Muscle layer of colon (tissue), 2 donors: ENCODE results near the gene LYRM1.
"Not testable (repeated sequence)": the region's sequence is repeated elsewhere in the genome, so short reads cannot be mapped to it uniquely, and the experiment has no call there.

Experiments
- H3K27ac ChIP-seq: one replicate; pipeline ENCODE4 v1.7.0; 2013; ENCODE audit warnings: low read depth, mild to moderate bottlenecking, low read length, moderate library complexity
- H3K27me3 ChIP-seq, 2 donors: one replicate each; pipeline ENCODE4 v1.7.0; 2013; ENCODE audit warnings: low read length in 2 of 2, mild to moderate bottlenecking in 2 of 2; ENCODE audit not compliant: insufficient read depth in 2 of 2, control insufficient read depth in 1 of 2
- H3K36me3 ChIP-seq: one replicate; pipeline ENCODE4 v1.7.0; 2013; ENCODE audit warnings: mild to moderate bottlenecking, low read length; ENCODE audit not compliant: insufficient read depth
- H3K4me1 ChIP-seq: one replicate; pipeline ENCODE4 v1.7.0; 2013; ENCODE audit warnings: mild to moderate bottlenecking, low read length; ENCODE audit not compliant: insufficient read depth
- H3K4me3 ChIP-seq, 2 donors: one replicate each; pipeline ENCODE4 v1.7.0; 2013; ENCODE audit warnings: low read length in 2 of 2, low read depth in 1 of 2, mild to moderate bottlenecking in 1 of 2, moderate library complexity in 1 of 2
- H3K9ac ChIP-seq: one replicate; pipeline ENCODE4 v1.7.0; 2013; ENCODE audit warnings: low read length
- H3K9me3 ChIP-seq: one replicate; pipeline ENCODE4 v1.7.0; 2013; ENCODE audit warnings: mild to moderate bottlenecking, low read length
- donor health status: abdominal sarcoma.
- donor health status: Adenocarcinoma of cecum.

Gene LYRM1

GRCh38 chr16:20942256-20942655 is 41.7 kb downstream of the LYRM1 start:
- H3K4me3 ChIP-seq = no peak overlapping the region
- no peak overlapping the region for H3K9ac ChIP-seq
- H3K27me3 ChIP-seq = no peaks in the 10 kb centered on the region
- no peaks in the 10 kb centered on the region for H3K4me1 ChIP-seq
- H3K27ac ChIP-seq = no peak overlapping the region
- no peaks in the 10 kb centered on the region for H3K9me3 ChIP-seq
- H3K36me3 ChIP-seq = no peaks in the 10 kb centered on the region

DNA sequence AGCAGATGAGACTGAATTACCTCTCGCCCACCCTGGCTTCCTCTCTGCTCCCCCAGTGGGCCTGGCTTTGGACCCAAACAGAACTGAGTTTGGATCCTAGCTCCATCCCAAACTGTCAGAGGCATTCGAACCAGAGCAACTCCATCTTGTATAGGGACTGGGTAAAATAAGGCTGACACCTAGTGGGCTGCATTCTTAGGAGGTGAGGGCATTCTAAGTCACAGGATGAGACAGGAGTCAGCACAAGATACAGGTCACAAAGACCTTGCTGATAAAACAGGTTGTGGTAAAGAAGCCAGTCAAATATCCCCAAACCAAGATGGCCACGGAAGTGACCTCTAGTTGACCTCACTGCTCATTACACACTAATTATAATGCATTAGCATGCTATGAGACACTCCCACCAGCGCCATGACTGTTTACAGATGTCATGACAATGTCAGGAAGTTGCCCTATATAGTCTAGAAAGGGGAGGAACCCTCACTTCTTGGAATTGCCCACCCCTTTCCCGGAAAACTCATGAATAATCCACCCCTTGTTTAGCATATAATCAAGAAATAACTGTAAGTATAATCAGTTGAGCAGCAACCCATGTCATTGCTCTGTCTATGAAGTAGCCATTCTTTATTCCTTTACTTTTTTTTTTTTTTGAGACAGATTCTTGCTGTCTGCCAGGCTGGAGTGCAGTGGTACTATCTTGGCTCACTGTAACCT is 44.4 kb downstream of the LYRM1 start:
- Histone ChIP-seq H3K9ac (no peak overlapping the region), H3K27ac (no peak overlapping the region), H3K9me3 (no peaks in the 10 kb centered on the region), H3K27me3 (no peaks in the 10 kb centered on the region), H3K36me3 (no peaks in the 10 kb centered on the region), H3K4me1 (no peaks in the 10 kb centered on the region), H3K4me3 (no peak overlapping the region)

GRCh38 chr16:20945575-20945875 is 45.0 kb downstream of the LYRM1 start:
- H3K4me3 ChIP-seq, H3K9ac ChIP-seq: not testable (repeated sequence)

GRCh38 chr16:20946015-20946629 is 45.6 kb downstream of the LYRM1 start:
- Histone ChIP-seq H3K27me3 (no peaks in the 10 kb centered on the region), H3K4me3 (no peak overlapping the region), H3K36me3 (no peaks in the 10 kb centered on the region), H3K9ac (no peak overlapping the region), H3K27ac (no peak overlapping the region), H3K9me3 (no peaks in the 10 kb centered on the region), H3K4me1 (no peaks in the 10 kb centered on the region)

More at GRCh38 chr16:20945575-20945875, 45.0 kb downstream of the LYRM1 start:
- not testable (repeated sequence) for H3K36me3 ChIP-seq, H3K4me1 ChIP-seq, H3K27ac ChIP-seq, H3K27me3 ChIP-seq, H3K9me3 ChIP-seq

DNA sequence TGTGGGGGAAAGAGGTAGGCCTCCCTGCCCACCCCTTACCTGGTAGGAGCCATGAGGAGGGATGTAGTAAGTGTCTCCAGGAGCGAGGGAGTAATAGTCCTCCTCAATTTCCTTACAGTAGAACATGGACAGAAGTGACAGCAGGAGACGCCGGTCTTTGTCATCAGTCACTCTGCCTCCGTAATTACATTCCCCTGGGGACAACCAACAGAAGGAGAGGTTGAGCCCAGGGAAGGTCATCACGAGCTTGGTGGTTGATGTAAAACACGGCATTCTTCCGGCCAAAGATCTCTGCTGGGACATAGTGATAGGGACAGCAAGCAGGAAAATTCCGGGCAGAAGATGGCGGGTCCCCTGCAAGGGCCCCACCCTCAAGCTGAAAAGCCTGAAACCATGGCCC is 47.9 kb downstream of the LYRM1 start:
- H3K27me3 ChIP-seq = no peaks in the 10 kb centered on the region
- H3K9me3 ChIP-seq = no peaks in the 10 kb centered on the region
- no peak overlapping the region for H3K4me3 ChIP-seq
- no peaks in the 10 kb centered on the region for H3K4me1 ChIP-seq
- no peak overlapping the region for H3K27ac ChIP-seq
- H3K36me3 ChIP-seq = no peaks in the 10 kb centered on the region
- no peak overlapping the region for H3K9ac ChIP-seq

DNA sequence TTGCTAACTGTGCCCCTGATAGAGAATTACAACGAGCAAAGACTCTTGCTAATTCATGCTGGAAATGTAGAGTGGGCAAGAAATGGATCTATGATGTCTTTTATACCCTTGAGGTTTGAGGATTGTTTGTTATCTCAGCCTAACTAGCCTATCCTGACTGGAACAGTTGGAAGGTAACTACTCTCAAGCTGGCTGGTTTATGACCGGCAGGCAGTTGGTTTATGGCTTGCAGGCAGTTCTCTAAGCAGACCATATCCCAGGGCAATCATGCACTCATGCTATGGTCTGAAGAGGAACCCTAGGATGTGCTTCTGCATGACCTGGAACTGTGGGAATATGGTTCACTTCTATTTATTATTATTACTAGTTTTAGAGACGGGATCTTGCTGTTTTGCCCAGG is 49.1 kb downstream of the LYRM1 start:
- no peaks in the 10 kb centered on the region for H3K27me3 ChIP-seq
- no peaks in the 10 kb centered on the region for H3K36me3 ChIP-seq
- no peak overlapping the region for H3K9ac ChIP-seq
- no peaks in the 10 kb centered on the region for H3K4me1 ChIP-seq
- H3K4me3 ChIP-seq = no peak overlapping the region
- no peaks in the 10 kb centered on the region for H3K9me3 ChIP-seq
- H3K27ac ChIP-seq = no peak overlapping the region

DNA sequence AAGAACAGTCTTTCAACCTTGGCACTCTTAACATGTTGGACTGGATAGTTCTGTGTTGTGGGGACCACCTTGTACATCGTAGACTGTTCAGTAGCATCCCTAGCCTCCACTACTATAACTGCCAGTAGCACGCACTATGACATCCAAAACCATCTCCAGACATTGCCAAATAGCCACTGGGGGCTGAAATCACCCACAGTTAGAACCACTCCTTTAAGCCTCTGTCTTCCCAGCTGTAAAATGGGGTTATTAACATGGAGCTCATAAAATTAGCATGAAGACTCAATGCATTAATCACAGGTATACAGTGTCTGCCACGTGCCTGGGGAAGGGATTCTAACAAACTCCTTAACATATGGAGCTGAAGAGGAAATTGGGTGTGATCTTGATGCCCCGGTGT is 49.7 kb downstream of the LYRM1 start:
- H3K9me3 ChIP-seq = no peaks in the 10 kb centered on the region
- no peaks in the 10 kb centered on the region for H3K4me1 ChIP-seq
- no peak overlapping the region for H3K4me3 ChIP-seq
- no peaks in the 10 kb centered on the region for H3K36me3 ChIP-seq
- H3K27me3 ChIP-seq = no peaks in the 10 kb centered on the region
- H3K27ac ChIP-seq = no peak overlapping the region
- no peak overlapping the region for H3K9ac ChIP-seq

DNA sequence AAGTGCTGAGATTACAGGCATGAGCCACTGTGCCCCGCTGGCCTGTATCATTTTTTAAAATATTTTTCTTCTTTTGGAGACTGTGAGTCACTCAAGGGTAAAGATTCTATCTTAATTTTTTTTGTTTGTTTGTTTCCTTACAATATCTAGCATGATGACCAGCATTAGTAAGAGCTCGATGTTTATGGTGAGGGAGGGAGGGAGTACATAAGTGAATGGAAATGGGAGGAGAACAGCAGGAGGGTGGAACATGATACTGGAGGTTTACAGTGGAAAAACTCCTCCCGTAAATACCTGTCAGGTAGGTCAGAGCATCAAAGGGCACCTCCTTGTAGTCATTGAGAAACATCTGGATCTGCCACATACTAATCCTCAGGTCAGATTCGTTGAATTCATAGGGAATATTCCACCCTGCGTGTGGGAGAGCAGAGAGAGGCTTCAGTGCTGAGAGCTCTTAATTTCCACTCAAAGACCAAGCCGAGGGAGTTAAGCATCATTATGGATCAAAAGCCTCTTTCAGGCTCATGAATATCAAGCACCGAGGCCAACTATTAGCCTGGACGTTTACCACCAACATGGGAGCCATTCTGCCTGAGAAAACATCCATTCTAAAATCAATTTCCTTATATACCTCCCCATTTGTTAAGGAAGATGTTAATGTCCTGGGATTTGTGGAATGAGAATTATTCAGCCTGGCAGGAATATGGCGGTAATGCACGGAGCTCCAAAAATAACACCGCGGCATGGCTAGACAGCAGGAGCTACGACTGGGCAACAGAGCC is 51.8 kb downstream of the LYRM1 start:
- Histone ChIP-seq H3K36me3 (no peaks in the 10 kb centered on the region), H3K27ac (no peak overlapping the region), H3K4me3 (no peak overlapping the region), H3K9ac (no peak overlapping the region), H3K9me3 (no peaks in the 10 kb centered on the region), H3K27me3 (no peaks in the 10 kb centered on the region), H3K4me1 (no peaks in the 10 kb centered on the region)

- H3K9ac ChIP-seq = no peak overlapping the region
- no peaks in the 10 kb centered on the region for H3K9me3 ChIP-seq
- H3K27ac ChIP-seq = no peak overlapping the region
- no peak overlapping the region for H3K4me3 ChIP-seq
- no peaks in the 10 kb centered on the region for H3K36me3 ChIP-seq
- H3K27me3 ChIP-seq = no peaks in the 10 kb centered on the region
- H3K4me1 ChIP-seq = no peaks in the 10 kb centered on the region
Observed at GRCh38 chr16:20954574-20954973, 54.0 kb downstream of the LYRM1 start.

DNA sequence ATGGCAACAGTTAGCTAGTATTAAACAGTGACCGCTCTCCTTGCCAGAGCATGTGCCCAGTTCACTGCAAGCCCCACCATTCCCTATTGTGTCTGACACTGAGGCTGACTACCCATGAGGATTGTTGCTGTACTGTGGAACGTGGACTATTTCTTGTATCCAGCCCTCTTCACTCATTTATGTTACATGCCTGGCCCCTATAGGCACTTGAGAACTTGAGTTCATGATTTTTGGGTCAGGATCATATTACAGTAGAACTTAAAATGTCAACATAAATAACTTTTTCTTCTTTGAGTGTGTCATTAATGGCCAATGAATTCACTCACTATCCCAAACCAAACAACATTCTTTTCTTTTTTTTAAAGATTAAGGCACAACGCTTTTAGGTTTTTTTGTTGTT is 55.7 kb downstream of the LYRM1 start:
- H3K27me3 ChIP-seq = no peaks in the 10 kb centered on the region
- no peak overlapping the region for H3K27ac ChIP-seq
- no peaks in the 10 kb centered on the region for H3K36me3 ChIP-seq
- no peak overlapping the region for H3K4me3 ChIP-seq
- no peaks in the 10 kb centered on the region for H3K4me1 ChIP-seq
- no peak overlapping the region for H3K9ac ChIP-seq
- H3K9me3 ChIP-seq = no peaks in the 10 kb centered on the region

DNA sequence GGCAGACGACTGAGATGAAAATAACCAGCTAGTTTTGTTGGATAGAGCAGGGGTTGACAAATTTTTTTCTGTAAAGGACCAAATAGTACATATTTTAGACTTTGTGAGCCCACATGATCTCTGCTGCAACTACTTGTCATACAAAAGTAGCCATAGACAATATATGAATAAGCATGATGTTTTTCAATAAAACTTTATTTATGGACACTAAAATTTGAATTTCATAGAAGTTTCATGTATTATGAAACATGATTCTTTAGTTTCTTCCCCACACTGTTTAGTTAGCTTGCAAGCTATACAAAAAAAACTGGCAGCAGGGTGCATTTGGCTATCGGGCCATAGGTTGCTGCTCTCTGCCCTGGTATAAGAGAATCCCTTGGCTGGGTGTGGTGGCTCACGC is 56.6 kb downstream of the LYRM1 start:
- no peak overlapping the region for H3K27ac ChIP-seq
- H3K27me3 ChIP-seq = no peaks in the 10 kb centered on the region
- no peaks in the 10 kb centered on the region for H3K4me1 ChIP-seq
- no peak overlapping the region for H3K4me3 ChIP-seq
- no peaks in the 10 kb centered on the region for H3K36me3 ChIP-seq
- no peak overlapping the region for H3K9ac ChIP-seq
- no peaks in the 10 kb centered on the region for H3K9me3 ChIP-seq
